OCI-M1 (cell line): Measurements from ENCODE around the gene RAB6B.

ENCODE experiments used
- DNase-seq: peaks from one replicate; lab custom pipeline; 2025; lab: John Stamatoyannopoulos, UW

The RAB6B gene

DNA sequence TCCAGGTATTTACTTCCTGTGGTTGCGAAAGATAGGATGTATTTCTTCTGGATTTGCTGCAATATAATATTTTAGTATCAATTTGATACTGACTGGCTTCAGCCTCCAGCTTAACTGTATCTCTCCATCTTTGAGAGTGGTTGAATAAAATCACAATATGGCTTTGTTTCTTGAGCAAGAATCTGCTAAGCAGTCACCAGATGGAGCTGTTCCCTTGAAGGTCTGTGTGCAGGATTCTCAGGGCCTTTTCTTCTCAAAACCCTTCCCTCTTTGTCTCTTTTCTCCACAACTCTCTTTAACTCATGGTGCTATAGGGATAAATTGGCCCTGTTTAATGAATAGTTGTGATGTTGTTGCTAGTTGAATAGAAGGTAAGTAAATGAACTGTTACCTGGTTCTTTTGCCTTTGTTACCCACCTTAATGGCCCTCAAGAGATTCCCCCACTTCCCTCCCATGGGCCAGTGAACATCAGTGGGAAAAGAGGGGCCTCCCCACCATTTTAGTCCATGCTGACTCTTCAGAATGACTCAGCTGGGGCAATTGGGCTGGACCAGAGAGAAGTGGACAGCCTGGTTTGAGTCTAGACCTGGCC is 34.8 kb upstream of the RAB6B start:
- DNase-seq, result peak; percentile 71

DNA sequence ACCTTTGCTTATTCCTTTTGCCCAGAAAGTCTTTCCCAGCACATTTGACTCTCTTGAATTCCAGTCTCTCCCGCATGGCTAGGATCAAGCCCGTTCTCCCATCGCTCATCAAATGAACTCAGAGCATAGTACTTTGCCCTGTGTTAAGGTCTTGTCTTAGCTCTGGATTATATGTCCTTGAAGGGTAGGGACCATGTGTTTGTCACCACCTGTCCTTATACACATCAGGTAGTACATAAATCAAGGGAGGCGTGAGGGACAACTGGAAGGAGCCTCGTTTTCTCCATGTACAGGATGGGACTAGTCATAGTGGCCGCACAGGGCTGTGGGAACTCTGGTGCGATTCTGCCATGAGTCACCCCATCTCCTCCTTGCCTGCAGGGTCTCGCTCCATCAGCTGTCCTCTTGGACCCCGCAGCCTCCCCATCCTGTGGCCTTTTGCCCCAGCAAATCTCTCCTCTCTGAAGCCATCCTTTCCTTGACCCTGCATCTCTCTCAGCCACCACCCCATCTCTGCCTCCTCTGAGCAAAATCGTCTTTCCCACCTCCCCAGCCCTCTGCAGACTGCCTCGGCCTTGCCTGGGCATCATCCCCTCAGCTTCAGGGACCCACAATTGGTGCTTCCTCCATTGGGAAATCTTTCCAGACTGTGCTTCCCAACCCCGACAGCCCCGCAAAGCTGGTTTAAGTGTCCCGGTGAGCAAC is 33.4 kb upstream of the RAB6B start:
- no peak for DNase-seq

DNA sequence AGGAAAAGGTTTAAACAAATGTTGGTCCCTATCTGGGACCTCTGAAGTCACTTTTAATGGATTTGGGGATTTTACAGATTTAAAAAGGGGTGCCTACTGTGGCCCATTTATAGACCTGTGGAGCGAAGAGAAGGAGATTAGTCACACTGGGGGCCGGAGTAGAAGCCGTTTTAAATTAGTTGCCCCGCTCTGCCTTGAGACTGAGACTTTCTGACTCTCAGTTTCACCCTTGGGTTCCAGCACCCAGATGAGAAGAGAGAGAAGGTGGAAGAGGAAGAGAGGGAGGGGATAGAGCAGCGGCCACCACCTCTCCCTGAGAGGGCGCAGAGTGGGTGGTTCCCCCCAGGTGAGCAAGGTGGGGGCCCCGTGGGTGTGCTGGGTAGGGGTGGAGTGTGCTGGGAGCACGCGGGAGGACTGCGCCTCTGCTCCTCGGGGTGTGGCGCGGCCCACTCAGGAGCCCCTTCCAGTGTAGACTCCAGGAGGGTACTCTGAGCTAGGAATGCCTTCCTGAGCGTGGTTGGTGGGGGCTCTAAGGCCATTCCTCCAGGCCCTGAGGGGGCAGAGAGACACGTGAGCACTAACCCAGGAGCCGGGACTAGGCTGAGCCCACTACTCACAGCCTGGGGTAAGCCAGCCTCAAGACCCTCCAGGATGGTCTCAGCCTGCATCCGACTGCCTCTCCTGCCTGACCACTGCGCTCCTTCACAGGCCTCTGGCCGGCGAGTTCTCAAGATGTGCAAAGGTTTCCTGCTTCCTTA is 32.6 kb upstream of the RAB6B start:
- no peak for DNase-seq

- peak; percentile 44 for DNase-seq
Measured at GRCh38 chr3:133927540-133928066, 31.9 kb upstream of the RAB6B start.

DNA sequence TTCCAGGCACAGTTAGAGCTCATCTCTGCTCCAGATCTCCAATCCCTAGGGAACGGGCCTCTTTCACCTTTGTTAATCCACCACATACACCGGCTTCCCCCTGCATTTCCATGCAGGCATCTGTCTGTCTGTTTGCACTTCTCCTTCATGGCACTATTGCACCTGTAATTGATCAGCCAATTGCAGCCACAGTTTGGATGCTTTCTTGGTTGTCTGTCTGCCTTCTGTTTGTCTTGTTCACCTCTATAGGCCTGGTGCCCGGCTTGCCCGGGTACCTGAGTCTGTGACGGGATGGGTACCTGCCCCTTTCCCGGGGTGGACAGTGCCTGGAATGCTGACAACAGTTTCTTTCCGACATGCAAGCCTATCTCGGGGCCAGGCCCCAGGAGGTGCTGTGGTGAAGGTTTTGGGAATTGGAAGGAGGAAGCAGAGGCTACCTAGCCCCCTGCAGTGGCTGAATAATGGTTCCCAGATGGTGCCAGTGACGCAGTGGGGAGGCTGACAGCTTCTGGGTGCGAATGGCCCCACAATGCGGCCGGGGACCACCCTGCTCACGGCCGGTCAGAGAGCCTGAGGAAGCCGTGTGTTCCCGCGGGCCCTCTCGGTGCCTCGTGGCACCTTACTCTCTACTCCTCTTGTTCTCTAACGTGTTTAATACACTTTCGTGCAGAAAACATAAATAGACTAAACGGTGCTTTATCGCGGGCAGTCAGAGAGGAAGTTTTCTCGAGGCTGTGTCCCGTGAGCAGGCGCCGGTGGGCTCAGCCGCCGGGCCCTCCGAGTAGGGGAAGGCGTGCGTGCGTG is 31.3 kb upstream of the RAB6B start:
- no peak for DNase-seq

- no peak for DNase-seq
Measured at GRCh38 chr3:133925960-133926735, 30.5 kb upstream of the RAB6B start.

DNA sequence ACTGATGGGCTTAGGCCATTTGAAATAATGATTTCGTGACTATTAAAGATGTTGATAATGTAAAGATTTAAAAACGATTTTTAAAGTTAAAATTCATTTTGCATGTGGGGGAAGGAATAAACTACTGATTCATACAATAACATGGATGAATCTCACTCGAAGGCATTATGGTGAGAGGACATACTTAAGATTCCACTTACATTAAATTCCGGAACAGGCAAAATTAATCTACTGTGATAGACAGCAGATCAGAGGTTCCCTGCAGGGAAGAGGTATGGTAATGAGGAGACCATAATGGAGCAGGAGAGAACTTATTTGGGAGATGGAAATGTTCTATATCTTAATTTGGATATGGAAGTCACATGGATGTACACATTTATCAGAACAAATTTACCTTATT is 28.4 kb upstream of the RAB6B start:
- DNase-seq, result no peak

- no peak for DNase-seq
Measured at GRCh38 chr3:133921592-133921991, 25.9 kb upstream of the RAB6B start.

DNA sequence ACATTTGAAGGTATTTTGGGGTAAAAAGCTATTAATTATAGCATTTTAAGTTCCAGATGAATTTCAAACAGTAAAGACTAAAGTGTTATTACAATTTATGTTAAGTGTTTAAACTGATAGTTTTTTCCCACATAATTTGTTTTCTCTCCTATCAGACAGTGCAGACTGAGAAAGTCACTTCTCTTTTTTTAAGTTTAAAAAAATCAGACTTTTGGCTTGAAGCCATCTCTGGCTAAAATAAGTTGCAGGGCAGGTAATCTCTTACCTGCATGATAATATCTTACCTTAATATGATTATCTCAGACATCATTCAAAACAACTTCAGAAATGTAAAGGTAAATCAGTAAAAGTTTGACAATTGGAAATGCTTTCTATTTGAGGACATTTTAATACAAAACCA is 21.5 kb upstream of the RAB6B start:
- peak; percentile 20 for DNase-seq

DNA sequence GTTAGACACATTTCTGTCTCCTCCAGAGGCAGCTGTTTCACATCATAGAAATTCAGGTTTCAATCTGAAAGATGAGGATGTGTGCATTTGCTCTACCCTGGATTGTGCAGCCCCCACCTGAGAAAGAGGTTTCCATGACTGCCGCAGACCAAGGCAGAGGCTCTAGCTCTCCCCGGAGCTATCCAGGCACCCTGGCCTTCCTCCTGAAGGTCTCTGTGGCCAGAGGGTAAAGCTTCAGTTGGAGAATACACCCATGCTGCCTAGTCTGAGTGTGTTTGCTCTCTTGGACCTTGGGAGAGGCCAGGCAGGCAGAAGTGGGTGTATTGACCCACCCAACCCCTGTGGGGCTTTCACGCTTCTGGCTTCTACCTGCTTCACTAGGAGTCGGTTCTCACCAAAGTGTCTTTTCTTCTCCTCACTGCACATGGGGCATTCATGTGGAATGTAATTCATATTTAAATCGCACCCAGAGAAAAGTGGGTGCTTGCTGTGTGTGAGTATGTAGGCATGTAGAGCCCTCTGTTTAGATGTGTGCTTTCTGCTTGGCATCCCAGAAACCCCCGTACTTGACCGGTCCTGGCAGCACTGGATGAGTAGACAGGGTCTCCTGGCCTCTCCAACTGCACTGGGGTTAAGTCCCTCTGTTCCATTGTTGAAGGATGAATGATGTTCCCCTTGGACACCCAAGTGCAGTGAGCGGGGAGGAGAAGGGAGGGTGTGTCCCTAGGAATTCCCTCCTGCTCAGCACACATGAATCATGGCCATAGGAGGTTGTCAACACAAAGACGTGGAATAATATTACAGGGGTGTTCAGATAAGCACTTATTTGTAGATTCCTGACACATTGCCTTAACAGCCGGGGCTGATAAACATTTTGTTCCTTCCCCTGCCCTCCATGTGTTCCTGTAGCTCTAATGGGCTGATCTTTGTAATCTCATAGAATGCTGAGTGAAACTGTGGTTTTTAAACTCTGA is 20.3 kb upstream of the RAB6B start:
- no peak for DNase-seq

DNA sequence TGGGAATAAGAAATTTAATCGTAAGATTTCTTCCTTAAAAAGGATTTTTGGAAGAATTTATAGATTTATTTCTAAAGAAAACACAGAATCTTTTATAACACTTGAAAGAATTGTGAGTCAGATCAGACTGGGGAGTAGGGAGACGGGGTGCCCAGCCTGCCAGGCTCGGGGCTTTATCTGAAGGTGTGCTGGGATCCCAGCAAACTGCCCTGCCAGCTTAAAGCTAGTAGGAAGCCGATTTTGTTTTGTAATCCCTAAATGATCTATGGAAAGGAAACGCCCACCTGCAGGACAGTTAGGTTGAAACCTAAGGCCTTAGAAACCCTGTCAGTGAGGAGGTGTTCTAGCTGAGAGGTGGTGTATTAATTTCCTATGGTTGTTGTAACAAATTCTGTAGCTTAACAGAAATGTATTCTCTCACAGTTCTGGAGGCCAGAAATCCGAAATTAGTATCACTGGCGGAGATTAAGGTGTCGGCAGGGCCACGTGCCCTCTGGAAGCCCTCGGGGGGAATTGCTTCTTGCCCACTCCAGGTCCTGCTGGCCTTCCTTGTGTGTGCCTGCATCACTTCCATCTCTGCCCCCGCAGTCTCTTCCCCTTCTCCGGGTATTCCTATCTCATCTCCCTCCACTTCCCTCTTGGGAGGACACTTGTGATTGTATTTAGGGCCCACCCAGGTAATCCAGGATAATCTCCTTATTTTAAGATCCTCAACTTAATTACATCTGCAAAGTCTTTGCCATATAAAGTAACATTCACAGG is 19.3 kb upstream of the RAB6B start:
- DNase-seq, result no peak

DNA sequence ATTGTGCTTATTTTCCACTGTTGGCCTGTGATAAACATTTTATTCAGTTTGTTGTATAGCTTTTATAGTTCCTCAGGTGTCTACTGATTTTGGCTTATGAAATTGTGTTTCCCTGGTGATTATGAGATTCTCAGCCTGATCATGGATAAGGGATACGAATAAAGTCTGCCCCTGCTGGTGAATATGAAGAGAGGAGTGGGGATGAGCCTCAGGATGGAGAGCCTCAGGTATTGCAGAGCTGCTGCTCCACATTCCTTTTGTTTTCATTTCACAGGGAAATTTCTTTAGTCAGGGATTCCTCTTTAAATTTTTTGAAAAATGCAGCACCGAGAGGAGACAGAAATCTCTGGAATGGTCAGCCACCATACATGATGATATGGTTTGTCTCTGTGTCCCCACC is 14.7 kb upstream of the RAB6B start:
- DNase-seq, result no peak

DNA sequence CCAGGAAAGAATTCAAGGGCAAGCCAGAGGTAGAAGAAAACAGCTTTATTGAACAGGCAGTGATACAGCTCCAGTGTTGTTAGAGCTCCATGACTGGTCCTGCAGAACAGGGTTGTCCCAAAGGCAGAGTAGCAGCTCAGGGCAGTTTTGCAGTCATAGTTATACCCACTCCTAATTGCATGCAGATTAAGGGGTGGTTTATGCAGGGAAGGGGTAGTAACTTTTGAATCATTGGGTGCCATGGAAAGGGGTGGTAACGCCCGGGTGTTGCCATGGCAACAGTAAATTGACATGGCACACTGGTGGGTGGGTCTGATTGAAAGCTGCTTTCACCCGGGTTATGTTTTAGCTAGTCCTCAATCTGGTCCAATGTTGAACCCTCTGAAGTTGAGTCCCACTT is 9.7 kb upstream of the RAB6B start:
- DNase-seq, result no peak

DNA sequence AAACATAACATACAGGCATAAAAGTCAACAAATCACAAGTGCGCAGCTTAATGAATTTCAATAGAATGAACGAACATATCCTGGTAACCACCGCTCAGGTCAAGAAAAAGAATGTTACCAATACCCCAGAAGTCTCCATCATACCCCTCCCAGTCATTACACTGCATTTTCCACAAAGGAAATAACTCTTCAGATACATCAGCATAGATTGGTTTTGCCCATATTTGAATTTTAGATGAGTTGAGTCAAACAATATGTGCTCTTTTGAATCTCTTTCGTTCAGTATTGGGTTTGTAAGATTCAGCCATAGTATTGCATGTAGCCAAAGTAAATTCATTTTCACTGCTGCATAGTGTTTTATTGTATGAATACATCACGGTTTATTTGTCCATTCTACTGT is 6.2 kb upstream of the RAB6B start:
- no peak for DNase-seq

DNA sequence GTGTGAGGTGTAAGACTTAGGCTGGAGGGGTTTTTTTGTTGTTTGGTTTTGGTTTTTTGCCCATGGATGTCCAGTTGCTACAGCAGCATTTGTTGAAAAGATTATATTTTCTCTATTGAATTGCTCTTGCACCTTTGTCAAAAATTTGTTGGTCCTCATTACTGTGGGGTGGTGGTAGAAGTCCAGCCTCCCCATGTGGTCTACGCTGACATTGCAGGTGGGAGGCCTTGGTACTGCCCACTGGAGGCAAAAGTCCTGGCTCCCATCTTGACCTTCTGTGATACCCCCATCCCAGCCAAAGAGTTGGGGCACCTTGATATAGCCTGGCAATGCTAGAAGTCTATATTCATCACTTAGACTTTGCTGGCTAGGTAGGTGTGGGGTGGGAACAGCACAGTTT is 5.4 kb upstream of the RAB6B start:
- DNase-seq, result peak; percentile 11

GRCh38 chr3:133899311-133899710 is 3.6 kb upstream of the RAB6B start:
- peak; percentile 46 for DNase-seq

DNA sequence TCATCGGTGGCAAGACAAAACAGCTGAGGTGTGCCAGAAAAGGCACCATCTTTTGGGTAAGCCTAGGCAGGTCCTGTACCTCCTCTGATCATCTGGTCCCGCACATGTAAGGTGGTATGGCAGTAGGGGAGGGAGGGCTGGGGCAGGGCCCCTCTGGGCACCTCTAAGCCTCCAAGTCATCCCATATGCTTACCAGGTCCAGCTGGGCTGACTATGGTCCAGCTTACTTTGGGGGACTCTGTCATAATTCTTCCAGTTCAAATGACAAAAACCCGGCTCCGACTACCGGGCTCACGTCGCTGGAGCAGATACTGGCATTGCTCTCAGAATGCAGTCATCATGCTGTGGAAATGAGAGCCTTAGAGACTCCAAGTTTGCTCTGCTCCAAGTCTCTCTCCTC is 1.9 kb upstream of the RAB6B start:
- DNase-seq, result no peak

- no peak for DNase-seq
Measured at GRCh38 chr3:133896002-133896761, 500 bp upstream of the RAB6B start.
